ENCODE measurements around the gene ARL5C. TPM values are rescaled to one million over a fixed set of nuclear protein-coding genes. Genes with fewer than 3 reads are reported as not detected.

Gene ARL5C
- total RNA-seq, 4 donors from 2014 or later = not detected

DNA sequence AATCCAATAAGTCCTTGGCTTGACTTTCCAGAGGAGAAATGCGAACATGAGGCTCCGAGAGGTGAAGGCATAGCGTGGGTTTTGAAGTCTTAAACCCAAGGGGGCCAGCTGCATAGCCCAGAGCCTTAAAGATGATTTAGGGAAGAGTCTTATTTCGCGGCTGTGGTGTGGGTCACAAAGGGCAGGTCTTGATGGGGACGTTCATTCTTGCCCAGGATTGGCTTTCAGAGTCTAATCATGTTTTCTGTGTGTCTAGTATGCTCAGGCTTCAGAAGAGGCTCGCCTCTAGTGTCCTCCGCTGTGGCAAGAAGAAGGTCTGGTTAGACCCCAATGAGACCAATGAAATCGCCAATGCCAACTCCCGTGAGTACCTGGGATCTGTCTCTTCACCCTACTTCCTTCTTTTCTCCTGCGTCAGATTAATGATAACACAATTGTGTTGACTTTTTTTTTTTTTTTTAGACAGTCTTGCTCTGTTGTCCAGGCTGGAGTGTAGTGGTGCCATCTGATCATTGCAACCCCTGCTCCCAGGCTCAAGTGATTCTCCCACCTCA is 35.1 kb upstream of the ARL5C start:
- Histone ChIP-seq H3K27ac (peak overlapping the region; percentile 96 to 100 (median 96)), H3K9me3 (no peaks in the 10 kb centered on the region), H3K27me3 (no peaks in the 10 kb centered on the region), H3K36me3 (peaks cover 38 to 41% of the 10 kb centered on the region in 2 donors), H3K4me1 (peaks cover 31 to 34% of the 10 kb centered on the region in 2 donors), H3K4me3 (replicated peaks in 1 of 3) (peak overlapping the region; percentile 75 to 81 (median 79))
- WGBS, 2 donors = 38 to 49% methylated on average over 11 of the region's 11 CpGs
- no peak for DNase-seq
- TF ChIP-seq, protein P1, sequence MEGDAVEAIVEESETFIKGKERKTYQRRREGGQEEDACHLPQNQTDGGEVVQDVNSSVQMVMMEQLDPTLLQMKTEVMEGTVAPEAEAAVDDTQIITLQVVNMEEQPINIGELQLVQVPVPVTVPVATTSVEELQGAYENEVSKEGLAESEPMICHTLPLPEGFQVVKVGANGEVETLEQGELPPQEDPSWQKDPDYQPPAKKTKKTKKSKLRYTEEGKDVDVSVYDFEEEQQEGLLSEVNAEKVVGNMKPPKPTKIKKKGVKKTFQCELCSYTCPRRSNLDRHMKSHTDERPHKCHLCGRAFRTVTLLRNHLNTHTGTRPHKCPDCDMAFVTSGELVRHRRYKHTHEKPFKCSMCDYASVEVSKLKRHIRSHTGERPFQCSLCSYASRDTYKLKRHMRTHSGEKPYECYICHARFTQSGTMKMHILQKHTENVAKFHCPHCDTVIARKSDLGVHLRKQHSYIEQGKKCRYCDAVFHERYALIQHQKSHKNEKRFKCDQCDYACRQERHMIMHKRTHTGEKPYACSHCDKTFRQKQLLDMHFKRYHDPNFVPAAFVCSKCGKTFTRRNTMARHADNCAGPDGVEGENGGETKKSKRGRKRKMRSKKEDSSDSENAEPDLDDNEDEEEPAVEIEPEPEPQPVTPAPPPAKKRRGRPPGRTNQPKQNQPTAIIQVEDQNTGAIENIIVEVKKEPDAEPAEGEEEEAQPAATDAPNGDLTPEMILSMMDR (IDR thresholded peaks at IDR 0.05) = no peak
- TF ChIP-seq POLR2A (IDR thresholded peaks at IDR 0.05) = no peak
- intact Hi-C loops (cut with DNase I) = no loop called here

DNA sequence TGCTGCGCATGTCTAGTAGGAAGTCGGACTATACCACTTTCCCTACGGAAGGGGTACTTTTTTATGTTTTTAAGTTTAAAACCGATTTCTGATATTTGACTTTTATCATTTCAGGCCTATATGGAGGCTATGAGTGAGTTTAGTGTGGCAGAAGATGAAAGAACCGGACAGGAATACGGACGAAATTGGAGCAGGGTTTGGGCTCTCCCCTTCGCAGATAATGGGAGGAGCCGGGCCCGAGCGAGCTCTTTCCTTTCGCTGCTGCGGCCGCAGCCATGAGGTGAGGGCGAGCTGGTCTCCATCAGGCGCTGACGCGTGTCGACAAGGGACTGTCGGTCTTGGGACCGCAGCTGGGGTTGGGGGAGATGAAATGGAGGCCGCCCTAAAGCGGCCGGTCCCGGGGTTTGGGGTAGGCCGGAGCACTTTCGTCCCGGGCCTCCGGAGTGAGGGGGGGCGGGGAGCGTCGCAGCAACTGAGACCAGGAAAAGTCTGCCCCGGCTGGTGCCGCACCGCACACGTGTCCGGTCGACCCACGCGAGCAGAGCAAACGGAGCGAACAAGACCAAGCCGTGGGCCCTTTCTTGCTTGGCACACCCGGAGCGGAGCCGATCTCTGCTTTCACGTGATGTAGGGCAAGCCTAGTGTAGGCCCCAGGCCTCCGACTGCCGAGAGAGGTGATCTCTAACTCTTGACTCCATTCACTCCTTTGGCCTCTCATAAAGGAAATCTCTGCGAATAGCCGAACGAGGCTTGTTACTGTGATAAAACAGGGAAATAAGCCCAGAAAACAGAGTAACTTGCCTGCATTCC is 34.3 kb upstream of the ARL5C start, which contains the start of gene RPL19:
Gene RPL19 (plus strand): TSS at position 214 of the 810 bp plus-strand sequence. CDS start 62 bp downstream, at position 276.
- H3K4me1 ChIP-seq = peaks cover 39 to 41% of the 10 kb centered on the region in 2 donors
- peak; percentile 71 to 75 for DNase-seq
- TF ChIP-seq, protein P1 (IDR thresholded peaks at IDR 0.05) = peak in 1 of 6 experiments; percentile 15
- TF ChIP-seq POLR2A (IDR thresholded peaks at IDR 0.05) = peak in 1 of 2 donors; percentile 78

DNA sequence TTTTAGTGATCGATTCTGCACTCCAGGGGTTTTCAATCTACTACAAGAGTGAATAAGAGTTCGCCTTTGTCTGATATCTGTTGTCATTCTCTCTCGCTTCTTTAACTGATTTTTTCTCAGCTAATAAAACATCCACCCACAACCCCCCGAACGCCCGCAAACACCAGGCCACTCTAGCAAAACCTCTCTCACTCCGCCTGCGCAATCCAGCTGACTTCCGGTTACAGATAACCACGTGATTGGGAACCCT is 33.8 kb upstream of the ARL5C start:
- TF ChIP-seq, protein P1 (IDR thresholded peaks at IDR 0.05) = no peak
- no peak for TF ChIP-seq POLR2A (IDR thresholded peaks at IDR 0.05)
- DNase-seq = peak; percentile 91 to 92
- no peaks in the 10 kb centered on the region for H3K9me3 ChIP-seq
- 0 to 2% methylated on average over 10 of the region's 10 CpGs for WGBS, 2 donors
- peak overlapping the region in 2 of 3 donors; percentile 75 to 81 for H3K4me3 ChIP-seq (replicated peaks in 1 of 3)
- no peaks in the 10 kb centered on the region for H3K27me3 ChIP-seq
- H3K36me3 ChIP-seq = peaks cover 33 to 35% of the 10 kb centered on the region in 2 donors
- intact Hi-C loops (cut with DNase I) = no loop called here
- peaks cover 42 to 47% of the 10 kb centered on the region in 2 donors for H3K4me1 ChIP-seq
- H3K27ac ChIP-seq = peak overlapping the region; percentile 96 to 100 (median 96)

More for the DNA sequence above, 34.3 kb upstream of the ARL5C start, which contains the start of gene RPL19:
- Histone ChIP-seq H3K27ac (peak within 1 kb of the TSS; percentile 96 to 100 (median 96)), H3K9me3 (no peaks in the 10 kb centered on the region), H3K36me3 (peaks cover 38 to 40% of the 10 kb centered on the region in 2 donors), H3K4me3 (replicated peaks in 1 of 3) (peak within 1 kb of the TSS; percentile 75 to 81 (median 79)), H3K27me3 (no peaks in the 10 kb centered on the region)
- intact Hi-C loops (cut with DNase I) = no loop called here
- WGBS, 2 donors = 0% methylated on average over 15 to 39 of the region's 52 CpGs

DNA sequence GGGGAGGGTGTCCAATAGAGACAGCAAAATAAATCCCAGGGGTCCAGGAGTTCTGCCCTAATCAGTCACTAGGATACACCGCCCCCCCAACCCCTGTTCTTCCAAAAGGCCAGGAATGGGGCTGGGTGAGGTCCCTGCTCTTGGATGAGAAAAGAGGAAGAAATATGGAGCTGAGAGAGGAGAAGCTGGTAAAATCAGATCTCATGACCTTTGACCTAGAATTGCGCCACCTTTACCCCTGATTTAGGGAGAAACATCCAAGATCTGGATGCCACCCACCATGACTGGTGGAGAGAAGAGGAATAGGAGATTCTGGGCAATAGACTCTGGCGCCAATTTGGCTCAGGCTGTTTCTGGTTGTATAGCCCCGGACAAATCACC is 32.2 kb upstream of the ARL5C start:
- intact Hi-C loops (cut with DNase I) = no loop called here
- Histone ChIP-seq H3K9me3 (no peaks in the 10 kb centered on the region), H3K27ac (peak overlapping the region in 2 of 3 donors; percentile 56 to 74), H3K4me3 (replicated peaks in 1 of 3) (peak overlapping the region in 1 of 3 donors; percentile 58), H3K4me1 (peaks cover 42 to 50% of the 10 kb centered on the region in 2 donors), H3K27me3 (no peaks in the 10 kb centered on the region), H3K36me3 (peaks cover 18 to 19% of the 10 kb centered on the region in 2 donors)
- WGBS, 2 donors = 85 to 94% methylated on average over 4 of the region's 4 CpGs
- TF ChIP-seq POLR2A (IDR thresholded peaks at IDR 0.05) = no peak
- TF ChIP-seq, protein P1 (IDR thresholded peaks at IDR 0.05) = no peak
- DNase-seq = no peak

All from thyroid gland (tissue), 4 donors.